NCI-H526 (cell line): ENCODE data around the gene GPR45.
"Not testable (repeated sequence)": the region's sequence is repeated elsewhere in the genome, so short reads cannot be mapped to it uniquely, and the experiment has no call there.

Experiments used
- DNase-seq, 2 experiments: peaks; one replicate each; lab custom pipeline; 2025; lab: John Stamatoyannopoulos, UW

The GPR45 gene, protein sequence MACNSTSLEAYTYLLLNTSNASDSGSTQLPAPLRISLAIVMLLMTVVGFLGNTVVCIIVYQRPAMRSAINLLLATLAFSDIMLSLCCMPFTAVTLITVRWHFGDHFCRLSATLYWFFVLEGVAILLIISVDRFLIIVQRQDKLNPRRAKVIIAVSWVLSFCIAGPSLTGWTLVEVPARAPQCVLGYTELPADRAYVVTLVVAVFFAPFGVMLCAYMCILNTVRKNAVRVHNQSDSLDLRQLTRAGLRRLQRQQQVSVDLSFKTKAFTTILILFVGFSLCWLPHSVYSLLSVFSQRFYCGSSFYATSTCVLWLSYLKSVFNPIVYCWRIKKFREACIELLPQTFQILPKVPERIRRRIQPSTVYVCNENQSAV

DNA sequence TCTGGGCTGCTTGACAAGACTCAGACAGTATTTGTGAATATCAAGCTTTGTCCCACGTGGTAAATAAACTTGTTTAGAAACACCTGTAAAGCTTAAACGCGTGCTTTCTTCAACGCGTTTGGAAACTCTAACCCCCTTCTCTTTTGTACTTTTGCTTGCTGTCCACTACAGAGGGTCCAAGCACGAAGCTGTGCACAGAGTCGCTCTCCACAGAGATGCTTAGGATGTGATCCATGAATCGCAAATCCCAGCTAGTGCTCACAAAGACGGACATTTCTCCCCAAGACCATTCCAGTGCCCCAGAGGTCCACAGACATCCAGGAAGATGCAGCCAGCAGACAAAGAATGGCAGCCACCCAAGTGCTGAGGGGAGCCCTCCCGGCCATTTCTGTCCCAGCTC, at the start of gene GPR45:
GPR45 (plus strand) TSS at position 301 of the 400 bp plus-strand sequence. CDS start 116 bp downstream, outside the sequence.
- DNase-seq, result no peak

DNA sequence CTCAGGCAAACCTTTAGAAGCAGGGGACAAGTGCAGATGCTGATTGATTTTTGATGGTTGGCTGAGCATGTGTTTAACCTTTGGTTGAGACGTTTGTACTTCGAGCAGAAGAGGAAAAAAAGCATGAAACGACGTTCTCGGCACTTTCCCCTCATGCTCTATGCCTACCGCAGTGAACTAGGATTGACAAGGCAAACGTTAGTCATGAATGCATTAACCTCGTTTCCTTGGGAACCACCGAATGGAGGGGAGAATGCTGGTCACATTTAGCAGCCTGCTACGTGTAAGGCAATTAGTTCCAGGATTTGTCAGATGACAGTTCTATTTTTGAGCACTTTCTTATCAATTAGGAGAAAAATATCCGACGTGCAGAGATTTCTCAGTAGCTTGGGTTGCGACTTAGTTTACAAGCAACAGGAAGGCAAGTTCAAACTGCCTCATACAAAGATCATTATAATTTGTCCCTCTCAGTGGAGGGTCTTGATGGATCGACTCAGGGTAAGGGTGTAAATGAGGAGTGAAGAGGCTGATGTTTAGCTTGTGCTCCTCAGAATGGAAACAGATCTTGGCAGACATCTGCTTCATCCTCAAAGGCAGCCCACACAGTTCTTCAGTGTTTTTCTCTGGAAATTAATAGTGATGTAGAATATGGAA, 47.4 kb upstream of the GPR45 start:
- no peak for DNase-seq

DNA sequence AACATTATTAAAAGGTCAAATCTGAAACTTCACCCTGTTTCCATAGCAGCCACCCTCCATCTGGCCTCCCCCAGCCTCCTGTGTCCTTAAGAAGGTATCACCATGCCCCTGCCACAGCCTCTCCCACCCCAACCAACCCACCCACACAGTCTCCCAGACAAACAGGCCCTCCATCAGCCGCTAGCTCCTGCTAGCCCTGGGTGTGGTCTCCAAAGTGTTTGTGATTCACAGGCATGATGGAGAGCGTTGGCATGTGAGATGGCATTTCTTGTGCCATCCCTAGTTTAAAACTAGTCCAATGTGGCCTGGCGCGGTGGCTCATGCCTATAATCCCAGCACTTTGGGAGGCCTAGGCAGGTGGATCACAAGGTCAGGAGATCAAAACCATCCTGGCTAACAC, 44.9 kb upstream of the GPR45 start:
- DNase-seq, result no peak

DNA sequence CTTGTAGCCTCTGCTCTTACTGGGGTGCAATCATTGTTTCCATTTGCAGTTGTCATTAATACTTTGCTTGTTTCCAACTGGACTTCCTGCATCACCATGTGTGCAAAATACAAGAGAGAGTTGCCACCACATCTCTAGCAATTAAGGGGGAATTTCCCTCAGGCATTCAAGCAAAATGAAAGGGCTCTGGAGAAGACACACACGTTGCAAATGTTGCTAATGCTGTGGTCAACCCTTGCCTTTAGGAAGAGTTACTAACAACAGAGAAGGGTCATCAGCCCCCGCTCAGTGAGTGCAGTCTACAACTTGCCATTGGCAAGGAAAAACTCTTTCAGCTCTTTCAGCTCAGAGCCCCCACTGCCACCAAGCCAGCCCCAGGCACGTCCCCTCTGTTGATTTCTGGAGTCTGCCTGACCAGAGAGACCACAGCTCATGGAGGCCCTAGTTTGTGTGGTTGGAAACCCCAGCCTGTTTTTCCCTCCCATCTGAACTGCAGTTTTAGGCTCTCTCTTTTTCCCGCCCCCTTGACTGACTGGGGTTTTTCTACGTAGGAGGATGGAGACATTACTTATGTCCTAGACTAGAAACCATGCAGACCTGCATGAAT, 25.9 kb upstream of the GPR45 start:
- DNase-seq, result no peak

DNA sequence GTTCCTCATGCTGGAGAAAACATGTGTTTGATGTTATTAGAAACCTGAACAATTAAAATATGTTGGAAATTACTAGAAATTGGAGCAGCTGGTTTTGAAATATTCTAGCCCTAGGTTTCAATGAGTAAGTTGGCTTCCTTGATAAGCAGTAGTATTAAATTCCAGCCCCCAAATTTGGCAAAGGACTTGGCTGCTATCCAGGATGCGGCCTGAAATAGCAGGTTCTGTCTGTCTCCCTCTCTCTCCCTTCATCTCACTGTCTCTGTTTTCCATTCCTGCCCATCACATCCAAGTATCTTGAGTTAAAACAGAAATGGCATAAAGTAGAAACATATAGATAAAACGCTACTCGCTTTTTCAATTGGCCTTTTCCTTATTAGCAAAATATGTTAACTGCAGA, 20.9 kb upstream of the GPR45 start:
- DNase-seq, result no peak

DNA sequence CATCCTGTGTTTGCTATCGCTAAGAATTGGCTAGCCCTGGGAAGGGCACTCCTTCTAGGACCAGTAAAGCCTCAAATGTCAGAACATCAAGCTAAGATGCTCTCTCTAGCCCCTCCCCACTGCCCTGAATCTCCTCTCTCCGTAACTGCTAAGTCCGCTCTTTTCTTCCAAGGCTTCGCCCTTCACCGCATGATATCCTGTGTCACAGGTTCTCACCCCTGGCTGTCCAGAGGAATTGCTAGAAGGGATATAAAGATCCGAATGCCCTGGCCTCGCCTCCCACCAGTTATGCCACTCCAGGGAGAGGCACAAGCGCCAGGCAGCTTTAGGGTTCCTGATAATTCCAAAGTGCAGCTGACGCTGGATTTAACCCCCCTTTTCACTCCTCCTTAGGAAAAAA, 17.1 kb upstream of the GPR45 start:
- no peak for DNase-seq

DNA sequence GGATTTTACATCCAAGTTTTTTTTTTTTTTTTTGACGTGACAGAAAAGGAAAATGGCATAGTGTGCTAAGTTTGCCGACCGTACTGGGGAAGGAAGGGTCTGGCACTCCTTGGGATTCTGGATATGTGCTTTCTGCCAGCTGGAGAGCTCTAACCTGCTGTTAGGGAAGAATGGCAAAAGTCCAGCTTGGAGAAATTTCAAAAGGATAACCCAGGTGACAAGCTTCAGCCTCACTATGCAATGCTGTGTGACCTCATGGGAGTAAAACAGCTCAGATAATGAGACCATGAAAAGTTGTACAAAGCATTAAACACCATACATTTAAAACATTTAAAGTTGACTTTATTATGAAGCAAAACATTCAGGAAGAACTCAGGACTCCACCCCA, 10.3 kb upstream of the GPR45 start:
- DNase-seq, result no peak

DNA sequence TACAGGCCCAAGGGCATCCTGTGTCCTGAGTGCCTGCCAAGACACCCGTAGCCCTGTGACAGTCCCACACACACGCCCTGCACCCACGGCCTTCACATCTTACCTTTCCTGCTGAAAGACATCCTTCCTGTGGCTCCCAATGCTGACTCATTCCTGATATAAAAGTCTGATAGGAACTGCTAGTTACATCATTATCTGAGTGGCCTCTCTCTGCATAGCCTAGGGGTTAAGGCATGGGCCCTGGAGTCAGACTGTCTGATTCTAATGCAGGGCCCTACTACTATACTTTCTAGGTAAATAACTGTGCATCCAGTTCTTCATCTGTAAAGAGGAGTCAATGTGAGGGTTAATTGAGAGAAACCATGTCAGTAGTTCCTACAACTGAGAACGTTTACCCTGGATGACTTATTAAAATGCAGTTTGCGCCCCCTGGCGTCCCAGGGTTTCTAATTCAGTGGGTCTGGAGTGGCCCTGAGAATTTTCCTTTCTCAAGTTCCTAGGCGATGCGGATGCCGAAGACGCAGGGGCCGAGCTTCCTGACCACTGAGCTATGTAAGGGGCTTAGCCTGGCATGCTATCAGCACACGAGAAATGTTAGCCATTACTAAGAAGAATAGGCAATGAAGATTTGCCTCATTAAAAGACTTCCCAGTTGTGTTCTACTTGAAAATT, 6.0 kb upstream of the GPR45 start:
- peak; percentile 58 to 92 for DNase-seq

DNA sequence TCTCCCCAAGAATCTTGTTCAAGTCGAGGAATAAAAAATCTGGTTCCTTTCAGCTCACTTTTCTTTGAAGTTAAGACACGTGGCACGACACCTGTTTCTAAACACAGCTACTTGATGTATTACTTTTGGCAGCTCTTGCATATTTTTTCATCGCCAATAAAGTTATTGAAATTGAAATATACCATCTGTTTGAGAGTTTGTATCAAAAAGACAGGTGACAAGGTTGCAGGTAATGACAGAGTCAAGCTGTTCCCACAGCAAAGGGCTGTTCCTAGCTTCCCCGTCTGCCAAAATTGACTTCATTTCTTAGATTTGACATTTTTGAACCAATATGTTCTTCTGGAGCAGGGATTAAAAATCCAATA, 5.5 kb upstream of the GPR45 start:
- DNase-seq, result no peak

DNA sequence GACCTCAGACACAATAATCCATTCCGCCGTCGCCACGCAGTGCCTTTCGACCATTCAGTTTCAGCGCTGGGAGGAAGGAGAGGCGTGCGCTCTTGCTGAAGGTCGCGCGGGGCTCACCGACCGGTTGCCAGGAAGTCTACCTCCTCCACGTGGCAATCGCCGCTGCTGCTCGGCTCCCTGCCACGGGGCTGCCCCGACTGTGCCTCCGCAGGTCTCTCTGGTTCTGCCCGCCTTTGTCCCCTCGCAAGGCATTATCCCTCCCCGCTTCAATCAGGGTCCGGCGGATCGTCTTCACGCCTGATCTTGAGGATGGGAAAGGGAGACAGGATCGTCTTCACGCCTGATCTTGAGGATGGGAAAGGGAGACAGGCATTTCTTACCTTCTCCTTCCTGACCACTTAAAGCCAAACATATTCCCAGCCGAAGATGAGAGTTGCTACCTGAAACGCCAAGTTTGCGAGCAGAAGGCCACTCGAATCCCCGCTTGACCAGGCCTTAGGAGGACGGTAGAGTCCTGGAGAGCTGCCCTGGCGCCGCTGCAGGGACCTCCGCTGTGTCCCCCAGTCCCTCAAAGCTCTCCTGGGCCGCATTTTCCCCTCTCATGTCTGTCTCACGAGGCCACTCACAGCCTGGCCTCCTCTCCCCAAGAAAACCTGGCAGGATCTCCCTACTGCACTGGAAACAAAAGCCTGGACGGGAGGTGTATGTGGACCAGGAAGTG, 4.3 kb upstream of the GPR45 start:
- DNase-seq, result no peak

DNA sequence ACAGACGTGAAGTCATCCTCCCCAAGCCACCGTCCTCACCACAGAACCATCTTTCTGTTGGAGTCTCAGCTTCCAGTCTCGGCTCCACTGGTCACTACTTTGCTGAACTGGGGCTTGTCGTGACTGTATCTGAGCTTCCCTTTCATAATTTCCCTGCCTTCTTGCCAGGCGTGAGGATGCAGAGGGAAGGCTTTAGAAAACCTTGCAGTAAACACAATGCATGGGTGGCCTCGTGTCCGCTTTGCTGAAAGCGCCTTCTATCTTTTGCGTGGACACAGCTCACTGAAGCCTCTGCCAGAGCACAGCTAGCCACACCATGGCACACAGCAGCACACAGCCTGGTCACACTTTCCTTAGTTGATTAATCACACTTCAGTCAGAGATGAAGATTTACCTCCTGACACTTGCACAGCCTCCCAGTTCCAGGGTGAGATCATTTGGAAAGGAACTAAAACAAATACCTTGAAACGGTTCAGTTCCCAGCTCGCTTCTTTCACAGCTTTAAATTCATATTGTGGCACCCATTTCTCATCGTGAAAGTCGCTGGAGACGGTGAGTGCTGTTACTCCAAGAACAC, 2.8 kb upstream of the GPR45 start:
- no peak for DNase-seq

DNA sequence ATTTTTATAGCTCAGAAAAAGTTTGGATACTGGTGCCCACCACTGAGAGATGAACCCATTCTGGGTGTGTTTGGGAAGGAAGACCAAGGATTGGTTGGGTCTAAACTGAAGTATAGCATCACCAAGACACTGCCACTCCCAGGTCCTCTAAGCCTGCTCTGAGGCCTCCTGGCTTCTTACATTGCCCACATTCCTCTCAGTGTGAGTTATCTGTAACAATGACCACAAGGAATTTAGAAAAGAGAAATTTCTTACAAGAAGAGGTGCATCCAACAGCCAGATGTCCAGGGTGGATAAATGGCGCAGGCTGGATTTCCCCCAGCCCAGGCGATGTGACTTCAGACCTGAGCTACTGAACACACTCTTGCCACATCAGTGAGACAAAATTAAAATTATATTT, 1.6 kb upstream of the GPR45 start:
- no peak for DNase-seq

DNA sequence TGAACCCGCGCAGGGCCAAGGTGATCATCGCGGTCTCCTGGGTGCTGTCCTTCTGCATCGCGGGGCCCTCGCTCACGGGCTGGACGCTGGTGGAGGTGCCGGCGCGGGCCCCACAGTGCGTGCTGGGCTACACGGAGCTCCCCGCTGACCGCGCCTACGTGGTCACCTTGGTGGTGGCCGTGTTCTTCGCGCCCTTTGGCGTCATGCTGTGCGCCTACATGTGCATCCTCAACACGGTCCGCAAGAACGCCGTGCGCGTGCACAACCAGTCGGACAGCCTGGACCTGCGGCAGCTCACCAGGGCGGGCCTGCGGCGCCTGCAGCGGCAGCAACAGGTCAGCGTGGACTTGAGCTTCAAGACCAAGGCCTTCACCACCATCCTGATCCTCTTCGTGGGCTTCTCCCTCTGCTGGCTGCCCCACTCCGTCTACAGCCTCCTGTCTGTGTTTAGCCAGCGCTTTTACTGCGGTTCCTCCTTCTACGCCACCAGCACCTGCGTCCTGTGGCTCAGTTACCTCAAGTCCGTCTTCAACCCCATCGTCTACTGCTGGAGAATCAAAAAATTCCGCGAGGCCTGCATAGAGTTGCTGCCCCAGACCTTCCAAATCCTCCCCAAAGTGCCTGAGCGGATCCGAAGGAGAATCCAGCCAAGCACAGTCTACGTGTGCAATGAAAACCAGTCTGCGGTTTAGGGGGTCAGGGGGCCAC, 897 bp downstream of the GPR45 start:
- no peak for DNase-seq

DNA sequence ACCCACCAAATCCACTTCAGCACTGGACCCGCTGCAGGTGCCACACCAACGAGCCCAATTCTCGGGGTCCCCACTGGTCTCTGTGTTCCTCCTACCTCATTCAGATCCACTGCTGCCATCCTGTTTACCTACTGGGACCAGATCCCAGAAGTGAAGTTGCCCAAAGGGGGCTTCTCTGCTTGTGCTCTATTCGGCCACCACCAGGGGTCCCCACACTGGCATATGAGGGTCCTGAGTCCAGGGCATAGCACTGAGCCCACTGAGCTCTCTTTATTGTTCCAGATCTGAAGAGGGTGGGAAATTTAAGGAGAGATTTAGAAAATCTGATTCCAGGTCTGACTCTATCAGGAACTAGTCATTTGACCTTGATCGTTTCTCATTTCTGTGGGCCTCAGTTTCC, 2.4 kb downstream of the GPR45 start:
- DNase-seq, result peak in 1 of 2 experiments; percentile 12

DNA sequence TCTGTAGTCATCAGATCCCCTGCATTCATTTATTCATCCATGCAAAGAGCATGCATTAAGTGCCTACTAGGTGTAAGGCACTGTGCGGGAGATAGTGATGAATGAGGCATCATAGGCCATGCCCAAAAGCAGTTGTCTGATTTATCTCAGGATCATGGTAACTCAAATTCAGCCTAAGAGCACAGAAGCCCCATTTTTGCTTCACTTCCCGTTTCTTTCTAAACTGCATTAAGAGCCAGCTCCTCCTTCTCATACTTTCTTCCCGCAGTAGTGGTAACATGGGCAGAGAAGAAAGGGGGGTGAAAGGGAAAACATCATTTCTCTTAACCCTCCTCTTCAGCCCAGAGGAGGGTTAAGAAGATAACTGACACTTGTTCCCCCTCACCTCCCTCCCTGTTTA, 2.9 kb downstream of the GPR45 start:
- no peak for DNase-seq

DNA sequence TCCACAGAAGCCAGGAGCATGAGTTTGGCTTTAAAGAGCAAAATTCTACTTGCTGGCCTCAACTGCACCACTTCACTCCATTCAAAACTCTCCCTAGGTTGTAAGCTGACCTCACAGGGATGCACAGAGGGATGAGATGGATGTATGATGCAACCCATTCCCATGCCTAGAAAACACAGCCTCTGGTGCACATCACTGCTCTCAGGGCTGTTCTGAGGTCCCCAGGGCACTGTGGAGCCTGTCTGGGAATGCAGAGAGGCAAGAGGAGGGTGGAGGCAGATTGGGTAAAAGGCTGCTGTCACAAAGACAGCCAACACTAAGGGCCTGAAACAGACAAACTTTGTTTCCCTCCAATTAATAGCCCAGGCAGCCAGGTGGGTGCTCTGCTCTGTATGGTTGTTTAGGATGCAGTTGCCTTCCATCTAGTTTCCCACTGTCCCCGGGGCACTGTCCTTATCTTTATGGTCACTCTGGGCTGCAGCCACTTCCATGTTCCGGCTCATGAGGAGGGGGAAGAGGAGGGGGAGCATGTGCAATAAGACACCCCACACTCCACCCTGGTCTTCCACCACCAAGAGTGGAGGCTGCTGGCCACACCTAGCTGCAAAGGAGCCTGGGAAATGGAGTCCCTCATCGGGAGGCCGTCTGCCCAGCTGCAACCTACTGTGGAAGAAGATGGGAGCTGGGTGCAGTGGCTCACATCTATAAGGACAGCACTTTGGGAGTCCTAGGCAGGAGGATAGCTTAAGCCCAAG, 7.0 kb downstream of the GPR45 start:
- no peak for DNase-seq

DNA sequence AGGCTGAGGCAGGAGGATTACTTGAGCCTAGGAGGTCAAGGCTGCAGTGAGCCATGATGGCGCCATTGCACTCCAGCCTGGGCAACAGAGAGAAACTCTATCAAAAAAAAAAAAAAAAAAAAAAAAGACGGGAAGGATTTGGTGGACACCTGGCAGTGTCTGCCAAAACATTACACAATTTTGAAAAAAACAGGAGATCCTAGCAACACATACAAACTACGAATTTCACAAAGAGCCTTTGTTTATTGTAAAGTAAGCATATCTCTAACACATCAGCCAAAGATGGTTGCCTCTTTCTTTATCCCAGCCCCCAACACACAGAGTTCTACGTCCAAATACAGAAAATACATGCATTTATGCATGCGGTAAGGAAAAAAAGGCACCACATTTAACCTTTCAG, 7.6 kb downstream of the GPR45 start:
- peak in 1 of 2 experiments; percentile 33 for DNase-seq

DNA sequence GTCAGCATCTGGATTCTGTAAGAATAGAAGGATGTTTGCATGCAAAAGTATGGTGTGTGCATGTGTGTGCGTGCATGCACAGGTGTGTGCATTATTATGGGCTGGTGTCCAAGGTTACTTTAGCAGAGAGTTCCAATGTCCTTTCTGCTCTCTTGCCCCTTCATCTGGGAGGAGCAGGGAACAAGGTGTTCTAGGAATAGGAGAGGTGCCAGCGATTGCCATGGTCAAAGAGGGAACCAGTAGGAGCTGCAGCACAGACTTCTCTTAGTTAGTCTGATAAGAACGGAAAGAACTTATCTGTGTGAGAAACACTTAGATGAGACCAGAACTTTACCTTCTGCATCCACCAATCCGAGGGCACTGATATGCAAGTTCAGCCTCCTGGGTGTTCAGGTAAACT, 8.3 kb downstream of the GPR45 start:
- DNase-seq, result peak in 1 of 2 experiments; percentile 41

DNA sequence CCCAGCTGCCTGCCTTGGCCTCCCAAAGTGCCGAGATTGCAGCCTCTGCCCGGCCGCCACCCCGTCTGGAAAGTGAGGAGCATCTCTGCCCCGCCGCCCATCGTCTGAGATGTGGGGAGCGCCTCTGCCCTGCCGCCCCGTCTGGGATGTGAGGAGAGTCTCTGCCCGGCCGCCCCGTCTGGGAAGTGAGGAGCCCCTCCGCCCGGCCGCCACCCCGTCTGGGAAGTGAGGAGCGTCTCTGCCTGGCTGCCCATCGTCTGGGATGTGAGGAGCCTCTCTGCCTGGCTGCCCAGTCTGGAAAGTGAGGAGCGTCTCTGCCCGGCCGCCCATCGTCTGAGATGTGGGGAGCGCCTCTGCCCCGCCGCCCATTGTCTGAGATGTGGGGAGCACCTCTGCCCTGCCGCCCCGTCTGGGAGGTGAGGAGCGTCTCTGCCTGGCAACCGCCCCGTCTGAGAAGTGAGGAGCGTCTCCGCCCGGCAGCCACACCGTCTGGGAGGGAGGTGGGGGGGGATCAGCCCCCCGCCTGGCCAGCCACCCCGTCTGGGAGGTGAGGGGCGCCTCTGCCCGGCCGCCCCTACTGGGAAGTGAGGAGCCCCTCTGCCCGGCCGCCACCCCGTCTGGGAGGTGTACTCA, 9.6 kb downstream of the GPR45 start:
- DNase-seq, result not testable (repeated sequence)

DNA sequence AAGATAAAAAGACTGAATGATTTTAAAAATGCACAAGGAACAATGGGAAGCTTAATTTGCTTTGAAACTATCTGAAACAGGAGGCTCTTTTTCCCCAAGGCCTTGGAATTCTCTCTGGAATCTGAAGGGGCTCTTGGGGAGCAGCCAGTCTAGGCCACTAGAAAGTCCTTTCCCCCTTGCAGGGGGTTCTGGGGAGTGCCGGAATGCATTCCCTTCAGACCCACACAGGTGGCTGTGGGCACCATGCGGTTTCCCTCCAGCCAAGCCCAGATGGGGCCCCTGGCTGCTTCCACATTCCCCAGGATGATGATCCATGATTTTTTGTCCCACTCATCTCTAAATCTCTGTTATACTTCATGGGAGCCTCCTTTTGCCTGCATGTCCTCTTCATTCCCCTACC, 10.7 kb downstream of the GPR45 start:
- DNase-seq, result no peak
